ENCODE results near the gene ESRRG. TPM values are rescaled to one million over a fixed set of nuclear protein-coding genes. Genes with fewer than 3 reads are reported as not detected.

ESRRG gene
- total and polyA plus RNA-seq, 2 of the 8 experiments (the other 6 are each of a cell fraction or from before 2014, with no cell fraction given), result 0.59 to 1.4 TPM

DNA sequence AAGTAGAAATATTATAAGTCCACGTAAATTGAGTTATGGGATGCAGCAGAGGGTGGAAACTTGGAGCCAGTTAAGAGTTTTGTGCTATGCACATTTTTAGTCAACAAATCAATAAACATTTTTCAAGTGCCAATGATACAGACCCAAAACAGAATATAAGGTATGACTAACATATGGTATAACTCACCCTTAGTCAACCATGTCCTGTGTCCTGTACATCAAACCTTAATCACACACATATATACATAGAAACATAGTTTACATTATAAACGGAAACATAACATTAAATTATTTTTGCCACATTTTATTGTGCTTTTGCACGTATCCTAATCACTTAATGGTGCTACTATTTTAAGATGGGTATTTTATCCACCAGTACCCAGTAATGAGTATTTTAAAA lies 163.9 kb downstream of the ESRRG start (continued):
- TF ChIP-seq GABPA (IDR thresholded peaks at IDR 0.05; ENCODE audit: borderline replicate concordance, insufficient read depth, low read length) (no peak), TAF1 (IDR thresholded peaks at IDR 0.05; ENCODE audit: low read depth, low read length) (no peak), BRCA1 (IDR thresholded peaks at IDR 0.05; ENCODE audit: low read depth, low read length) (no peak)

Data from H1 (cell line).